Measurements from ENCODE around the gene MAP1LC3B2.
A peak's percentile ranks its signal among the peaks of the same experiment; 100 is the strongest.

Gene MAP1LC3B2

GRCh38 chr12:116520801-116521471, 38.2 kb upstream of the MAP1LC3B2 start:
- CTCF ChIA-PET: interaction anchor here (0.9 kb wide), 1 partner anchor 89 kb away, joined by 3 read pairs; no protein-coding TSS in a partner anchor
- no peak for TF ChIP-seq FOXA1 (IDR thresholded peaks at IDR 0.05)
- 0 out of 2 replicates have a peak, but pooled peaks have one; percentile 44 for TF ChIP-seq ZNF384 (IDR thresholded peaks at IDR 0.05)
- peak; percentile 48 for TF ChIP-seq PKNOX1 (IDR thresholded peaks at IDR 0.05)
- POLR2A ChIA-PET: no interaction called here
- no peak for DNase-seq (ENCODE audit: extremely low spot score)

GRCh38 chr12:116524311-116524710, 34.9 kb upstream of the MAP1LC3B2 start:
- TF ChIP-seq SUZ12 (IDR thresholded peaks at IDR 0.05) (no peak), LEF1 (IDR thresholded peaks at IDR 0.05; ENCODE audit: borderline replicate concordance) (no peak), NFRKB (IDR thresholded peaks at IDR 0.05) (no peak), HDGF (IDR thresholded peaks at IDR 0.05; ENCODE audit: borderline replicate concordance) (no peak), SP1 (IDR thresholded peaks at IDR 0.05) (no peak), FOXM1 (IDR thresholded peaks at IDR 0.05; ENCODE audit: borderline replicate concordance) (no peak), ARNT (IDR thresholded peaks at IDR 0.05) (no peak), TARDBP (IDR thresholded peaks at IDR 0.05) (no peak), BHLHE40 (IDR thresholded peaks at IDR 0.05; ENCODE audit: borderline replicate concordance) (no peak), CTBP1 (IDR thresholded peaks at IDR 0.05; ENCODE audit: borderline replicate concordance) (no peak), L3MBTL2 (conservative IDR thresholded peaks at IDR 0.05) (no peak), ZNF384 (IDR thresholded peaks at IDR 0.05) (no peak)
- DNase-seq (ENCODE audit: extremely low spot score): no peak
- ChIA-PET POLR2A (interaction anchor here (0.8 kb wide), 1 partner anchor 9 kb away, joined by 3 read pairs; no protein-coding TSS in a partner anchor), CTCF (no interaction called here)

- CTCF ChIA-PET: no interaction called here
- POLR2A ChIA-PET: interaction anchor here (0.6 to 0.8 kb wide), 2 partner anchors 8 to 15 kb away, joined by 3 to 4 read pairs; no protein-coding TSS in a partner anchor
- TF ChIP-seq FOXM1 (IDR thresholded peaks at IDR 0.05; ENCODE audit: borderline replicate concordance) (no peak), ARNT (IDR thresholded peaks at IDR 0.05) (no peak), HDGF (IDR thresholded peaks at IDR 0.05; ENCODE audit: borderline replicate concordance) (no peak), FOXK2 (IDR thresholded peaks at IDR 0.05) (no peak), PKNOX1 (IDR thresholded peaks at IDR 0.05) (no peak), SUZ12 (IDR thresholded peaks at IDR 0.05) (no peak), ZNF384 (IDR thresholded peaks at IDR 0.05) (no peak), BHLHE40 (IDR thresholded peaks at IDR 0.05; ENCODE audit: borderline replicate concordance) (no peak), SP1 (IDR thresholded peaks at IDR 0.05) (no peak), CTBP1 (IDR thresholded peaks at IDR 0.05; ENCODE audit: borderline replicate concordance) (no peak), FOXA1 (IDR thresholded peaks at IDR 0.05) (no peak), L3MBTL2 (conservative IDR thresholded peaks at IDR 0.05) (no peak), ELF4 (IDR thresholded peaks at IDR 0.05) (no peak), LEF1 (IDR thresholded peaks at IDR 0.05; ENCODE audit: borderline replicate concordance) (no peak), NFRKB (IDR thresholded peaks at IDR 0.05) (no peak), TARDBP (IDR thresholded peaks at IDR 0.05) (no peak)
- DNase-seq (ENCODE audit: extremely low spot score): no peak
Measured at GRCh38 chr12:116524964-116525379, 34.2 kb upstream of the MAP1LC3B2 start.

- CTCF ChIA-PET: no interaction called here
- POLR2A ChIA-PET: interaction anchor here (0.6 kb wide), 1 partner anchor 15 kb away, joined by 4 read pairs; no protein-coding TSS in a partner anchor
Measured at GRCh38 chr12:116525418-116526001, 33.7 kb upstream of the MAP1LC3B2 start.

GRCh38 chr12:116528065-116528464, 31.1 kb upstream of the MAP1LC3B2 start:
- CTCF ChIA-PET: no interaction called here
- POLR2A ChIA-PET: no interaction called here
- TF ChIP-seq SP1 (IDR thresholded peaks at IDR 0.05) (no peak), BHLHE40 (IDR thresholded peaks at IDR 0.05; ENCODE audit: borderline replicate concordance) (no peak), ARNT (IDR thresholded peaks at IDR 0.05) (no peak), PKNOX1 (IDR thresholded peaks at IDR 0.05) (no peak), LEF1 (IDR thresholded peaks at IDR 0.05; ENCODE audit: borderline replicate concordance) (no peak), HDGF (IDR thresholded peaks at IDR 0.05; ENCODE audit: borderline replicate concordance) (no peak), SUZ12 (IDR thresholded peaks at IDR 0.05) (no peak), CTBP1 (IDR thresholded peaks at IDR 0.05; ENCODE audit: borderline replicate concordance) (no peak), ELF4 (IDR thresholded peaks at IDR 0.05) (no peak), TARDBP (IDR thresholded peaks at IDR 0.05) (no peak), FOXA1 (IDR thresholded peaks at IDR 0.05) (no peak), L3MBTL2 (conservative IDR thresholded peaks at IDR 0.05) (no peak)
- no peak for DNase-seq (ENCODE audit: extremely low spot score)

More at GRCh38 chr12:116525418-116526001, 33.7 kb upstream of the MAP1LC3B2 start:
- no peak for DNase-seq (ENCODE audit: extremely low spot score)
- TF ChIP-seq TARDBP (IDR thresholded peaks at IDR 0.05) (no peak), FOXK2 (IDR thresholded peaks at IDR 0.05) (no peak), PKNOX1 (IDR thresholded peaks at IDR 0.05) (peak; percentile 84)
